Measurements from ENCODE around the gene GLIS1. TPM values are rescaled to one million over a fixed set of nuclear protein-coding genes. Genes with fewer than 3 reads are reported as not detected.
A peak's percentile ranks its signal among the peaks of the same experiment; 100 is the strongest.

GLIS1 gene
- total RNA-seq, 1 experiment from 2014 or later, result 0.13 TPM

DNA sequence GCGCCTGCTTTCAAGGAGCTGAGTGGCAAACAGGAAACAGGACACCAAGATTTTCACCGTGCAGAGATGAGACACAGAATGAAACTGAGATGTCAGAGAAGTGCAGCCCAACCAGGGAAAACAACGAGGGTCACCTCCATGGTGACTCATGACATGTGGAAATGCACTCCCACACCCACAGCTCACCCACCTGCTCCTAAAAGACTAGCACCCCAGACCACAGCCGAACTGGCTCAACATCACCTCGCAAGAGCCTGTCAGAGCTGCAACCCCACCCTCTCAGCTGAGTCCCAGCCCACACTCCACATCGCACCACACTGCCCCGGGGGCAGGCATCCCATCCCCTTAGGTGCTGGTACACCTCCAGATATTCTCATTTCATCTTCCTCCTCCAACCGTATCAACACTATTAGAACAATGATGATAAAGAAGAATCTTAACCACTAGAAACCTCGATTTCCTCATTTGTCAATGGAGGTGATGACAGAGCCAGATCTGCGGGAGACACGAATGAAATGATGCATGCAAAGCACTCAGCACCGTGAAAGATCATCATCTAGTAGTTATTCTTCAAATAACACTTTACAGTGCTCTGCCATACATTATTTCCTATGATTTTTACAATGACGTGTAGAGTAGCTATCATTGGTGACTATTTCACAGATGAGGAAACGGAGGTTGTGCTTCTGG is 176.5 kb downstream of the GLIS1 start:
- intact Hi-C loops (cut with micrococcal nuclease; ENCODE audit: unreplicated experiment), result no loop called here
- no peaks in the 10 kb centered on the region for H3K27me3 ChIP-seq (replicated peaks; ENCODE audit: insufficient read depth, low read depth, low read length, poor library complexity)
- no TSS peak for BruUV-seq (replicated peaks)
- TF ChIP-seq EZH2 (IDR thresholded peaks at IDR 0.05; ENCODE audit: borderline replicate concordance, low read depth, low read length, poor library complexity, severe bottlenecking), result no peak
- TF ChIP-seq, protein P1, sequence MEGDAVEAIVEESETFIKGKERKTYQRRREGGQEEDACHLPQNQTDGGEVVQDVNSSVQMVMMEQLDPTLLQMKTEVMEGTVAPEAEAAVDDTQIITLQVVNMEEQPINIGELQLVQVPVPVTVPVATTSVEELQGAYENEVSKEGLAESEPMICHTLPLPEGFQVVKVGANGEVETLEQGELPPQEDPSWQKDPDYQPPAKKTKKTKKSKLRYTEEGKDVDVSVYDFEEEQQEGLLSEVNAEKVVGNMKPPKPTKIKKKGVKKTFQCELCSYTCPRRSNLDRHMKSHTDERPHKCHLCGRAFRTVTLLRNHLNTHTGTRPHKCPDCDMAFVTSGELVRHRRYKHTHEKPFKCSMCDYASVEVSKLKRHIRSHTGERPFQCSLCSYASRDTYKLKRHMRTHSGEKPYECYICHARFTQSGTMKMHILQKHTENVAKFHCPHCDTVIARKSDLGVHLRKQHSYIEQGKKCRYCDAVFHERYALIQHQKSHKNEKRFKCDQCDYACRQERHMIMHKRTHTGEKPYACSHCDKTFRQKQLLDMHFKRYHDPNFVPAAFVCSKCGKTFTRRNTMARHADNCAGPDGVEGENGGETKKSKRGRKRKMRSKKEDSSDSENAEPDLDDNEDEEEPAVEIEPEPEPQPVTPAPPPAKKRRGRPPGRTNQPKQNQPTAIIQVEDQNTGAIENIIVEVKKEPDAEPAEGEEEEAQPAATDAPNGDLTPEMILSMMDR (conservative IDR thresholded peaks at IDR 0.05; ENCODE audit: low read depth, low read length), result no peak
- DNase-seq (ENCODE audit: low spot score), result no peak
- H3K4me3 ChIP-seq (ENCODE audit: low read depth, low read length, poor library complexity, severe bottlenecking), result no peak overlapping the region
- H3K4me1 ChIP-seq (ENCODE audit: insufficient read depth, low read length, poor library complexity, severe bottlenecking), result no peaks in the 10 kb centered on the region
- CTCF ChIA-PET, result no interaction called here
- H3K9me3 ChIP-seq (ENCODE audit: low read depth, low read length, poor library complexity, severe bottlenecking), result no peaks in the 10 kb centered on the region
- no peak overlapping the region for H3K27ac ChIP-seq (ENCODE audit: low read depth, low read length, poor library complexity, severe bottlenecking)
- no peaks in the 10 kb centered on the region for H3K36me3 ChIP-seq (ENCODE audit: insufficient read depth, low read length, poor library complexity, severe bottlenecking)
- POLR2A ChIA-PET (ENCODE audit: low non-redundant PET), result no interaction called here

DNA sequence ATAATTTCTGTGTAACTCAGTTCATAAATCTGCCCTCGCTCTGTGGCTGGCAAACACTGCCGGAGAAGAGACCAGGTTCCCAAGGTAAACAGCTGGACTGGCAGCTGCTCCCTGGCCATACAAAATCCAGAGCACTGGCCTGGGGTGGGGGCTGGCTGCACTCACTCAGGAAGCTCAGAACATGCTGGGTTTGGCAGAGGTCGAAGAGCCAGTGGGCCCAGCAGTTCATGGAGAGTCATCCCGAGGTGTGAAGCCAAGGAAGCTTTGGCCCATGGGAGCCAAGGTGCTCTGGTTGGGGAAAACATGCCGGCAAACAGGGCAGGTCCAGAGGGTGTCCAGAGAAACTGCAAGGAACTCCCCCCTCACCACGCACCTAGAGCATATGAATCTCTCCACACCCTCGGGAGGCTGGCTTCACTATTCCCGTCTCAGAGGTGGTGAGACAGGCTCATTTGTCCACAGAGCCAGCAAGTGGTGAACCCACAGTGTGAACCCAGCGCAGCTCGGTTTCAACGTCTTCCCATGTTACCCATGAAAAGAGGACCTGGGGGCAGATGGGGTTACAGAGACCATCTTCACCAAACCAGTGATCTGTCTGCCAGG is 177.4 kb downstream of the GLIS1 start:
- ChIA-PET POLR2A (ENCODE audit: low non-redundant PET) (no interaction called here), CTCF (no interaction called here)
- no TSS peak for BruUV-seq (replicated peaks)
- H3K9me3 ChIP-seq (ENCODE audit: low read depth, low read length, poor library complexity, severe bottlenecking), result no peaks in the 10 kb centered on the region
- DNase-seq (ENCODE audit: low spot score), result no peak
- no peaks in the 10 kb centered on the region for H3K4me1 ChIP-seq (ENCODE audit: insufficient read depth, low read length, poor library complexity, severe bottlenecking)
- intact Hi-C loops (cut with micrococcal nuclease; ENCODE audit: unreplicated experiment), result no loop called here
- H3K27ac ChIP-seq (ENCODE audit: low read depth, low read length, poor library complexity, severe bottlenecking), result no peak overlapping the region
- H3K4me3 ChIP-seq (ENCODE audit: low read depth, low read length, poor library complexity, severe bottlenecking), result no peak overlapping the region
- no peaks in the 10 kb centered on the region for H3K27me3 ChIP-seq (replicated peaks; ENCODE audit: insufficient read depth, low read depth, low read length, poor library complexity)
- no peaks in the 10 kb centered on the region for H3K36me3 ChIP-seq (ENCODE audit: insufficient read depth, low read length, poor library complexity, severe bottlenecking)
- no peak for TF ChIP-seq EZH2 (IDR thresholded peaks at IDR 0.05; ENCODE audit: borderline replicate concordance, low read depth, low read length, poor library complexity, severe bottlenecking)
- TF ChIP-seq, protein P1 (conservative IDR thresholded peaks at IDR 0.05; ENCODE audit: low read depth, low read length), result no peak

DNA sequence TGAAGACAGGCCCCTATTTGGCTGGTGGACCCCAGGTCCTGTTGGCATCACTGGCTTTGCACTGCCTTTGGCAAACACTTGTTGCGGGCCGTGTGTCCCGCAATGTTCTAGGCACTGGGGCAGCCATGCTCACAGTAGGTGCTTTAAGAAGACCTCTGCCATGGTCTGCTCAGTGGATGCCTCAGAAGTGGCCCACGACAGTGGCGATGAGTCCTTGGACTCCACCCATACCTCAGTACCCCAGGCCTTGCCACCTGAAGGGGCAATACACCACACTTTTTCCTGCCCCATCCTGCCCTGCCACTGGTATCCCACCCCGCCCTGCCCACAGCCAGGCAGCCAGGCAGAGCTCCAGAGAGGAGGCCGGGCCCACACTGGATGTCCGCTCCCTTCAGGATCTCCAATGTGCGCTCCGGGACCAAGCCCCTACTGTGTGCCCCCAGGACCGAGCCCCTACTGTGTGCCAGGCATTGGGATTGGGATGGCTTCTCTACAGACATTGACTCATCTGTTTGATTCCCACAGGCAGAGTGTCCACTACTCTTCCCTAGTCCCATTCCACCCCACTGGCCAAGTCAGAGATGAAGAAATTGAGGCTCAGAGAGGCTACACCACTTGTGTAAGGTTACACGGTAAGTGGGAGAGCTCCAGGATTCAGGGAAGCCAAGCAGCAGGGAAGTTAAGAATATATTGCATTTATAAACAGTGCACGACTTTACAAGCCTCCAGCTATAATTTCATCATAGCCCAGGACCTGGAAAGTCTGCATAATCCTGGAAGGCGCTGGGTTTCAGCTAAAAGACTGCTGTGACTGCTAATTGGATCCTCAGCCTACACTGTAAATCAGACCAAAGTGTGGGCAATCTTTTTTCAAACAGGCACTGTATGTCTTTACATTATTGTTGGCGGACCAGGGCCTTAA is 178.1 kb downstream of the GLIS1 start:
- CTCF ChIA-PET, result no interaction called here
- no peaks in the 10 kb centered on the region for H3K4me1 ChIP-seq (ENCODE audit: insufficient read depth, low read length, poor library complexity, severe bottlenecking)
- POLR2A ChIA-PET (ENCODE audit: low non-redundant PET), result no interaction called here
- DNase-seq (ENCODE audit: low spot score), result peak; percentile 2
- intact Hi-C loops (cut with micrococcal nuclease; ENCODE audit: unreplicated experiment), result no loop called here
- no peak for TF ChIP-seq EZH2 (IDR thresholded peaks at IDR 0.05; ENCODE audit: borderline replicate concordance, low read depth, low read length, poor library complexity, severe bottlenecking)
- TF ChIP-seq, protein P1 (conservative IDR thresholded peaks at IDR 0.05; ENCODE audit: low read depth, low read length), result no peak
- no peaks in the 10 kb centered on the region for H3K27me3 ChIP-seq (replicated peaks; ENCODE audit: insufficient read depth, low read depth, low read length, poor library complexity)
- no peak overlapping the region for H3K27ac ChIP-seq (ENCODE audit: low read depth, low read length, poor library complexity, severe bottlenecking)
- no peak overlapping the region for H3K4me3 ChIP-seq (ENCODE audit: low read depth, low read length, poor library complexity, severe bottlenecking)
- no peaks in the 10 kb centered on the region for H3K36me3 ChIP-seq (ENCODE audit: insufficient read depth, low read length, poor library complexity, severe bottlenecking)
- no TSS peak for BruUV-seq (replicated peaks)
- no peaks in the 10 kb centered on the region for H3K9me3 ChIP-seq (ENCODE audit: low read depth, low read length, poor library complexity, severe bottlenecking)

Measured in A673 (cell line).